HepG2 (cell line): Measurements from ENCODE around the gene TRMT2A. TPM values are rescaled to one million over a fixed set of nuclear protein-coding genes. Genes with fewer than 3 reads are reported as not detected.

Experiments used
- ATAC-seq: fragments of 200-7000 bp; cut with Tn5 transposase; 3 replicates; pipeline ENCODE4 v1.9.1; 2020; ENCODE audit warnings: mild to moderate bottlenecking, moderate library complexity
- BruUV-seq: library from RNA; stranded (reverse); fragments of 400-500 nt; replicated peaks from 2 replicates; lab custom pipeline; 2021; lab: Mats Ljungman, UMichigan
- CTCF ChIA-PET: fragments of 300-600 bp; formaldehyde crosslinking; extraction: SDS; loops from one replicate; lab custom pipeline; 2021; ENCODE audit warnings: low total read pairs, inconsistent platforms, low intra/inter-chr PET ratio; lab: Yijun Ruan, JAX
- POLR2A ChIA-PET: fragments of 350-600 bp; sonication (Branson Sonifier 250); formaldehyde crosslinking; loops from one replicate; lab custom pipeline; 2020; ENCODE audit warnings: antibody characterized with exemption, inconsistent platforms; lab: Yijun Ruan, JAX
- DNase-seq: peaks from one replicate; pipeline ENCODE4 v3.0.0-alpha.2; 2015; ENCODE audit warnings: low spot score
- FAIRE-seq: peaks from 3 replicates; lab custom pipeline; 2011; peaks lifted over from hg19 to GRCh38; lab: Jason Lieb, UNC
- H2AFZ ChIP-seq: one replicate; pipeline ENCODE4 v1.6.1; 2011; ENCODE audit warnings: low read length, inconsistent platforms
- H3K27ac ChIP-seq: fragments of 300-600 bp; 3 replicates; pipeline ENCODE4 v1.8.0; 2011; ENCODE audit warnings: mixed run types, mild to moderate bottlenecking, mixed read lengths, low read length, inconsistent platforms; ENCODE audit not compliant: insufficient read depth; ENCODE audit errors: extremely low read length
- H3K27me3 ChIP-seq, 2 experiments: fragments of 200-600 bp in 1 of 2; 2 replicates in 1 of 2; 3 replicates in 1 of 2; pipeline versions ENCODE4 v1.6.0 to v1.8.0; 2011; ENCODE audit warnings: low read length in 2 of 2, mild to moderate bottlenecking in 2 of 2, moderate library complexity in 2 of 2, inconsistent platforms in 1 of 2; ENCODE audit not compliant: insufficient read depth in 2 of 2, control insufficient read depth in 1 of 2
- H3K36me3 ChIP-seq, 2 experiments: fragments of 200-600 bp in 1 of 2; replicated peaks in 1 of 2; 2 replicates in 1 of 2; 3 replicates in 1 of 2; pipeline versions ENCODE4 v1.5.1 to v1.8.0; 2011; ENCODE audit warnings: low read length in 2 of 2, inconsistent platforms in 1 of 2; ENCODE audit not compliant: insufficient read depth in 2 of 2, control insufficient read depth in 1 of 2
- H3K4me1 ChIP-seq: 2 replicates; pipeline ENCODE4 v1.5.1; 2012; ENCODE audit warnings: low read length, inconsistent platforms; ENCODE audit not compliant: insufficient read depth
- H3K4me2 ChIP-seq: 2 replicates; pipeline ENCODE4 v1.6.0; 2011; ENCODE audit warnings: low read depth, low read length, inconsistent platforms
- H3K4me3 ChIP-seq, 3 experiments: fragments of 200-600 bp in 1 of 3; sonication (generic), shearing (Covaris generic) in 1 of 3; replicated peaks in 1 of 3; 2 replicates each; pipeline ENCODE4 v1.5.1; 2011 to 2016; ENCODE audit warnings: low read length in 3 of 3, inconsistent platforms in 2 of 3, low read depth in 2 of 3, mild to moderate bottlenecking in 2 of 3, control low read depth in 1 of 3, mixed read lengths in 1 of 3; ENCODE audit not compliant: insufficient read depth in 1 of 3
- H3K79me2 ChIP-seq: one replicate; pipeline ENCODE4 v1.6.1; 2011; ENCODE audit warnings: low read length, inconsistent platforms; ENCODE audit not compliant: insufficient read depth
- H3K9ac ChIP-seq: 2 replicates; pipeline ENCODE4 v1.6.0; 2011; ENCODE audit warnings: mild to moderate bottlenecking, low read depth, low read length, inconsistent platforms; ENCODE audit not compliant: insufficient read depth
- H3K9me3 ChIP-seq: 2 replicates; pipeline ENCODE4 v1.5.1; 2012; ENCODE audit warnings: mild to moderate bottlenecking, low read length
- H4K20me1 ChIP-seq: 2 replicates; pipeline ENCODE4 v1.6.0; 2011; ENCODE audit warnings: inconsistent platforms, mild to moderate bottlenecking, low read length, moderate library complexity; ENCODE audit not compliant: insufficient read depth
- DMAP1 ChIP-seq: IDR thresholded peaks from 2 replicates; pipeline ENCODE4 v1.6.1; 2016
- GABPB1 ChIP-seq: IDR thresholded peaks from 2 replicates; pipeline ENCODE4 v1.6.1; 2016; ENCODE audit warnings: mild to moderate bottlenecking, missing genetic modification reagents, moderate library complexity, missing compliant biosample characterization
- KLF11 ChIP-seq: IDR thresholded peaks from 2 replicates; pipeline ENCODE4 v1.6.1; 2016; ENCODE audit warnings: missing compliant biosample characterization
- NRL ChIP-seq: sonication (generic); formaldehyde crosslinking; IDR thresholded peaks from 2 replicates; pipeline ENCODE4 v1.5.0; 2020; ENCODE audit warnings: missing genetic modification reagents, mild to moderate bottlenecking, moderate library complexity, borderline replicate concordance
- SKIL ChIP-seq: sonication (generic); formaldehyde crosslinking; IDR thresholded peaks from 2 replicates; pipeline ENCODE4 v1.8.0; 2022; ENCODE audit warnings: missing genetic modification reagents, mild to moderate bottlenecking, moderate library complexity, borderline replicate concordance
- TOPORS ChIP-seq: sonication (generic); formaldehyde crosslinking; IDR thresholded peaks from 2 replicates; pipeline ENCODE4 v1.8.0; 2023; ENCODE audit warnings: mild to moderate bottlenecking, missing genetic modification reagents
- ZNF558 ChIP-seq: sonication (generic); formaldehyde crosslinking; IDR thresholded peaks from 2 replicates; pipeline ENCODE4 v1.9.0; 2022; ENCODE audit warnings: mild to moderate bottlenecking, missing genetic modification reagents, borderline replicate concordance
- ZNF768 ChIP-seq: sonication (generic); formaldehyde crosslinking; IDR thresholded peaks from 2 replicates; pipeline ENCODE4 v1.4.0; 2020; ENCODE audit warnings: missing genetic modification reagents
- WGBS: methylation state at CpG from one replicate; pipeline ENCODE4 v1.1.6; 2017; ENCODE audit warnings: low lambda C conversion rate; 5-methylcytosine and 5-hydroxymethylcytosine counted together
- in situ Hi-C: cut with HindIII; loops from 2 replicates; pipeline ENCODE4 v1.10.0; 2017; ENCODE audit warnings: low pct_unique_long_range_greater_than_20kb; ENCODE audit not compliant: extremely low pct_ligation_motif_present
- intact Hi-C: fragments of 100-400 bp; cut with micrococcal nuclease; formaldehyde crosslinking; loops from one replicate; pipeline ENCODE4 v1.10.0; 2022; ENCODE audit not compliant: unreplicated experiment
- polyA plus RNA-seq, 8 experiments: library from polyadenylated mRNA; depleted of rRNA in 3 of 8; stranded (reverse) in 7 of 8; unstranded in 1 of 8; fragments of >200 nt; fragmentation: Illumina TruSeq in 4 of 8; extraction: Trizol in 4 of 8; gene quantifications; 2 replicates each; pipeline versions ENCODE4 v1.2.1 to v1.2.3, GENCODE V29; 2011 to 2016; ENCODE audit warnings: low read depth in 4 of 8, missing spikeins in 1 of 8, mixed read lengths in 1 of 8; ENCODE audit not compliant: insufficient read depth in 1 of 8
- total RNA-seq, 5 experiments: library from RNA; depleted of rRNA; stranded (reverse); fragments of >200 nt; fragmentation: Illumina TruSeq; extraction: Trizol; gene quantifications; 2 replicates each; pipeline ENCODE4 v1.2.3, GENCODE V29; 2016; ENCODE audit warnings: low read depth in 1 of 5
- TF ChIP-seq, protein P1 (sequence below): sonication (generic); formaldehyde crosslinking; IDR thresholded peaks from 2 replicates; pipeline ENCODE4 v1.9.0; 2021; ENCODE audit warnings: missing genetic modification reagents, borderline replicate concordance
- TF ChIP-seq, protein P2 (sequence below): sonication (generic); formaldehyde crosslinking; IDR thresholded peaks from 2 replicates; pipeline ENCODE4 v1.5.1; 2020; ENCODE audit warnings: missing genetic modification reagents, mild to moderate bottlenecking, borderline replicate concordance
- TF ChIP-seq, protein P3 (sequence below): sonication (generic); formaldehyde crosslinking; IDR thresholded peaks from 2 replicates; pipeline ENCODE4 v1.9.0; 2021; ENCODE audit warnings: missing genetic modification reagents, borderline replicate concordance
- TF ChIP-seq, protein P4 (sequence below): sonication (generic); formaldehyde crosslinking; IDR thresholded peaks from 2 replicates; pipeline ENCODE4 v1.4.0; 2020; ENCODE audit warnings: missing genetic modification reagents

Gene TRMT2A
- total and polyA plus RNA-seq, 2 of the 13 experiments (the other 11 are each of a cell fraction or from before 2014, with no cell fraction given): 24.0 to 30.3 TPM

DNA sequence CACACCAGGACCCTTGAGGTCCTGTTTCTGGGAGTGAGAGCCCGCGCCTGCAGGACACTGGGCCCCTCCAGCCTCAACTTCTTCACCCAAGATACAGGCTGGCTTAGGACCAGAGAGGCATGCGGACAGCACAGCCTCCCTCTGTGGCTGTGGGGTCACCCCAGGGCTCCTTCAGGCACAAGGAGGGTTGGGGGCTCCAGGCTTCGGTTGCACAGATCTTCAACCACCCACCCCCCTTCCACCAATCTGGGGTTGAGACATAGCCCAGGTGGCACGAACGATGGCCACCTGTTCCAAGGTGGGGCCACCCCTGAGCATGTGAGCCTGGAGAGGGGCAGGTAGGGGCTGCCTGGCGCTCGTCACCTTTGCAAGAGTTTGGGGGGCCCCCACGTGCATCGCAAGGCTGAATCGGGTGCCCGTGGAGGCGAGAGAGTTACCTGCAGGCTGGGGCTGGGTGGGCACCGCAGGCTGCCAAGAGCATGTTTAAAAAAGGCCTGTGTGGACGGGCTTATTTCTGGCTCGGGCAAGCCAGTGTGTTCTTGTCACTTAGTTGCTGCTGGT lies 15.7 kb upstream of the TRMT2A start:
- no peak for ATAC-seq
- in situ Hi-C loops (no loop called here), intact Hi-C loops (no loop called here)
- FAIRE-seq: no peak
- POLR2A ChIA-PET: no interaction called here
- H3K36me3 ChIP-seq: peaks cover 0 to 3% of the 10 kb centered on the region in 2 experiments; a peak in 1 of 5 replicates
- H3K4me1 ChIP-seq: peaks cover 44% of the 10 kb centered on the region
- 75% methylated on average over 10 of the region's 16 CpGs for WGBS
- no peaks in the 10 kb centered on the region for H3K27me3 ChIP-seq
- no peak for DNase-seq
- no TSS peak for BruUV-seq
- H3K4me2 ChIP-seq: peak overlapping the region; percentile 79
- H3K9ac ChIP-seq: peak overlapping the region; percentile 81
- H2AFZ ChIP-seq: no peak overlapping the region
- peaks cover 3% of the 10 kb centered on the region; the same call in 1 of the 2 replicates for H4K20me1 ChIP-seq
- peak overlapping the region; percentile 63 to 90 (median 85) for H3K4me3 ChIP-seq
- no peak overlapping the region for H3K27ac ChIP-seq
- CTCF ChIA-PET: no interaction called here
- H3K79me2 ChIP-seq: peaks cover 17% of the 10 kb centered on the region
- no peaks in the 10 kb centered on the region for H3K9me3 ChIP-seq
- TF ChIP-seq GABPB1 (0 out of 2 replicates have a peak, but pooled peaks have one; percentile 10), ZNF768 (CRISPR knock-in tag) (peak; percentile 77), DMAP1 (0 out of 2 replicates have a peak, but pooled peaks have one; percentile 4), TOPORS (CRISPR knock-in tag) (no peak), KLF11 (CRISPR knock-in tag) (no peak), SKIL (CRISPR knock-in tag) (no peak), NRL (0 out of 2 replicates have a peak, but pooled peaks have one; percentile 29), ZNF558 (CRISPR knock-in tag) (no peak)
- TF ChIP-seq, protein P1, sequence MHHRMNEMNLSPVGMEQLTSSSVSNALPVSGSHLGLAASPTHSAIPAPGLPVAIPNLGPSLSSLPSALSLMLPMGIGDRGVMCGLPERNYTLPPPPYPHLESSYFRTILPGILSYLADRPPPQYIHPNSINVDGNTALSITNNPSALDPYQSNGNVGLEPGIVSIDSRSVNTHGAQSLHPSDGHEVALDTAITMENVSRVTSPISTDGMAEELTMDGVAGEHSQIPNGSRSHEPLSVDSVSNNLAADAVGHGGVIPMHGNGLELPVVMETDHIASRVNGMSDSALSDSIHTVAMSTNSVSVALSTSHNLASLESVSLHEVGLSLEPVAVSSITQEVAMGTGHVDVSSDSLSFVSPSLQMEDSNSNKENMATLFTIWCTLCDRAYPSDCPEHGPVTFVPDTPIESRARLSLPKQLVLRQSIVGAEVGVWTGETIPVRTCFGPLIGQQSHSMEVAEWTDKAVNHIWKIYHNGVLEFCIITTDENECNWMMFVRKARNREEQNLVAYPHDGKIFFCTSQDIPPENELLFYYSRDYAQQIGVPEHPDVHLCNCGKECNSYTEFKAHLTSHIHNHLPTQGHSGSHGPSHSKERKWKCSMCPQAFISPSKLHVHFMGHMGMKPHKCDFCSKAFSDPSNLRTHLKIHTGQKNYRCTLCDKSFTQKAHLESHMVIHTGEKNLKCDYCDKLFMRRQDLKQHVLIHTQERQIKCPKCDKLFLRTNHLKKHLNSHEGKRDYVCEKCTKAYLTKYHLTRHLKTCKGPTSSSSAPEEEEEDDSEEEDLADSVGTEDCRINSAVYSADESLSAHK (CRISPR knock-in tag): no peak
- TF ChIP-seq, protein P2, sequence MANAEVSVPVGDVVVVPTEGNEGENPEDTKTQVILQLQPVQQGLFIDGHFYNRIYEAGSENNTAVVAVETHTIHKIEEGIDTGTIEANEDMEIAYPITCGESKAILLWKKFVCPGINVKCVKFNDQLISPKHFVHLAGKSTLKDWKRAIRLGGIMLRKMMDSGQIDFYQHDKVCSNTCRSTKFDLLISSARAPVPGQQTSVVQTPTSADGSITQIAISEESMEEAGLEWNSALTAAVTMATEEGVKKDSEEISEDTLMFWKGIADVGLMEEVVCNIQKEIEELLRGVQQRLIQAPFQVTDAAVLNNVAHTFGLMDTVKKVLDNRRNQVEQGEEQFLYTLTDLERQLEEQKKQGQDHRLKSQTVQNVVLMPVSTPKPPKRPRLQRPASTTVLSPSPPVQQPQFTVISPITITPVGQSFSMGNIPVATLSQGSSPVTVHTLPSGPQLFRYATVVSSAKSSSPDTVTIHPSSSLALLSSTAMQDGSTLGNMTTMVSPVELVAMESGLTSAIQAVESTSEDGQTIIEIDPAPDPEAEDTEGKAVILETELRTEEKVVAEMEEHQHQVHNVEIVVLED (CRISPR knock-in tag): no peak
- TF ChIP-seq, protein P3, sequence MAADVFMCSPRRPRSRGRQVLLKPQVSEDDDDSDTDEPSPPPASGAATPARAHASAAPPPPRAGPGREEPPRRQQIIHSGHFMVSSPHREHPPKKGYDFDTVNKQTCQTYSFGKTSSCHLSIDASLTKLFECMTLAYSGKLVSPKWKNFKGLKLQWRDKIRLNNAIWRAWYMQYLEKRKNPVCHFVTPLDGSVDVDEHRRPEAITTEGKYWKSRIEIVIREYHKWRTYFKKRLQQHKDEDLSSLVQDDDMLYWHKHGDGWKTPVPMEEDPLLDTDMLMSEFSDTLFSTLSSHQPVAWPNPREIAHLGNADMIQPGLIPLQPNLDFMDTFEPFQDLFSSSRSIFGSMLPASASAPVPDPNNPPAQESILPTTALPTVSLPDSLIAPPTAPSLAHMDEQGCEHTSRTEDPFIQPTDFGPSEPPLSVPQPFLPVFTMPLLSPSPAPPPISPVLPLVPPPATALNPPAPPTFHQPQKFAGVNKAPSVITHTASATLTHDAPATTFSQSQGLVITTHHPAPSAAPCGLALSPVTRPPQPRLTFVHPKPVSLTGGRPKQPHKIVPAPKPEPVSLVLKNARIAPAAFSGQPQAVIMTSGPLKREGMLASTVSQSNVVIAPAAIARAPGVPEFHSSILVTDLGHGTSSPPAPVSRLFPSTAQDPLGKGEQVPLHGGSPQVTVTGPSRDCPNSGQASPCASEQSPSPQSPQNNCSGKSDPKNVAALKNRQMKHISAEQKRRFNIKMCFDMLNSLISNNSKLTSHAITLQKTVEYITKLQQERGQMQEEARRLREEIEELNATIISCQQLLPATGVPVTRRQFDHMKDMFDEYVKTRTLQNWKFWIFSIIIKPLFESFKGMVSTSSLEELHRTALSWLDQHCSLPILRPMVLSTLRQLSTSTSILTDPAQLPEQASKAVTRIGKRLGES (CRISPR knock-in tag): no peak
- TF ChIP-seq, protein P4, sequence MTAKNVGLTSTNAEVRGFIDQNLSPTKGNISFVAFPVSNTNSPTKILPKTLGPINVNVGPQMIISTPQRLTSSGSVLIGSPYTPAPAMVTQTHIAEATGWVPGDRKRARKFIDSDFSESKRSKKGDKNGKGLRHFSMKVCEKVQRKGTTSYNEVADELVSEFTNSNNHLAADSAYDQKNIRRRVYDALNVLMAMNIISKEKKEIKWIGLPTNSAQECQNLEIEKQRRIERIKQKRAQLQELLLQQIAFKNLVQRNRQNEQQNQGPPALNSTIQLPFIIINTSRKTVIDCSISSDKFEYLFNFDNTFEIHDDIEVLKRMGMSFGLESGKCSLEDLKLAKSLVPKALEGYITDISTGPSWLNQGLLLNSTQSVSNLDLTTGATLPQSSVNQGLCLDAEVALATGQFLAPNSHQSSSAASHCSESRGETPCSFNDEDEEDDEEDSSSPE (CRISPR knock-in tag): no peak
